NCI-H2107 treated with DMSO at 0.1 percent for 48 hours (cell line): ENCODE data around the gene CCM2.

Experiments
- DNase-seq: peaks from one replicate; lab custom pipeline; 2025; ENCODE audit not compliant: unreplicated experiment; lab: John Stamatoyannopoulos, UW

Gene CCM2

GRCh38 chr7:45078125-45078681 is 78.2 kb downstream of the CCM2 start:
- no peak for DNase-seq

GRCh38 chr7:45080265-45080957 is 80.4 kb downstream of the CCM2 start:
- DNase-seq, result no peak

DNA sequence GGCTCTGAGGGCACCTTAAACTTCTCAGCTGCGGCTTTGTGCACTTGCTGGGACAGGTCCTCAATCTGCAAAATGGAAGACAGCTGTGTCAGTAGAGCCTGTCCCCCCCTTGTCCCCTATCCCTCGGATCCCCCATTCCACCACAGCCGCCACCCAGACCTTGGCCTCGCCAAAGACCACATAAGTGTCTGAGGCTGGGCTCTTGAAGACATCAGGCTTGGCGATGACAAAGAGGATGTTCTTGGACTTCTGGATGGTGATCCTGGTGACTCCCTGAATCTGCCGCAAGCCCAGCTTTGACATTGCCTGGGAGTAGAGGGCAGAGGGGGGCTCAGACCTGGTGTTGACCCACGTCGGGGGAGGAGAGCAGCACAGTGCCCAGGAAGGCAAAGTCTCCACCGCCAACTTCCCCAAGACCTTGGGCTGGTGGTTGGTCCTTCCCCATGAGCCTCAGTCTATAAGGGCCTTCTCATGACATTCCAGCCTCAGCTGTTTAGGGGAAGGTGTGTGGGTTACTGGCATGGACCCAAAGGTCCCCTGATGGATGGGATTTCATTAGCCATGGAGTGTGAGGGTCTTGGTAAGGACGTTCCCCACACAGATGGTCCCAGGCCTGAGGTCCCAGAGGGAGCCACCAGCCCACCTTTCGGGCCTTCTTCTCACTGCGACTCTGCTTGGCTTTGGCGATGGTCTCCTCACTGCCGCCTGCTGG is 81.1 kb downstream of the CCM2 start:
- DNase-seq, result no peak

- no peak for DNase-seq
Measured at GRCh38 chr7:45081670-45081974, 81.6 kb downstream of the CCM2 start.

DNA sequence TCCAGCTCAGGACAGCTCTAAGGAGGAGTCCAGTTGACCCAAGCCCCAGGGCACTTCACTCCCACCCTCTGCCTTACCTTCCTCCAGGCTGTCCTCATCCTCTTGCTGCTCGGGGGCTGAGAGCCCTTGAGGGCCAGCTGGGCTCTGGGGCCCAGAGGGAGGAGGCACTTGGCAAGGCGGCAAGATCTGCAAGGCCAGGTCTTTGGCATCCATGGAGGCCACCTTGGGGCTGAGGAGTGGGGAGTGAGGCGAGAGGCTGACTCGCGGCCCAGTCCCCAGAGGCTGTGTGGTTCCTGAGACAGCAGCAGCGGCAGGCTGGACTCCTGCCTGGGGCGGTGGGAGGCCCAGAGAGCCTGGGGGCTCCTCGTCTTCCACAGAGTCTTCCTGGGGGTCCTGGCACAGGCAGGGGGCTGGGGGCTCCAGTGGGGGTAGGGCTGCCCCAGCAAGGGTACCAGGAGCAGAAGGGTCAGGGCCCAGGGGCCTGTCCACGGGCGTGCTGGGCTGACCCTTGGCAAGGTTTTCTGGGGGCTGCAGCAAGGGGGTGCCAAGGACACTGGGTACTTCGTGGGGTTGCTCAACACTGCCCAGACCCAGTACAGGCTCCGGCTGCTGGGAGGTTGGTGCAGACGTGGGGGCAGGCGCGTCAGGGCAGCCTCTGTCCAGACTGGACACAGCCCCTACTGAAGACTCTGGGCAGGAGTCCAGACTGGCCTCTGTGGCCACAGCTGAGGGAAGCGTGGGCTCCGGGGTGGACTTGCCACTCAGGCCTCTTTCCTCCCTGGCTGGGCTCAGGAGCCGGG is 82.2 kb downstream of the CCM2 start:
- no peak for DNase-seq

- no peak for DNase-seq
Measured at GRCh38 chr7:45082831-45083331, 82.9 kb downstream of the CCM2 start.

DNA sequence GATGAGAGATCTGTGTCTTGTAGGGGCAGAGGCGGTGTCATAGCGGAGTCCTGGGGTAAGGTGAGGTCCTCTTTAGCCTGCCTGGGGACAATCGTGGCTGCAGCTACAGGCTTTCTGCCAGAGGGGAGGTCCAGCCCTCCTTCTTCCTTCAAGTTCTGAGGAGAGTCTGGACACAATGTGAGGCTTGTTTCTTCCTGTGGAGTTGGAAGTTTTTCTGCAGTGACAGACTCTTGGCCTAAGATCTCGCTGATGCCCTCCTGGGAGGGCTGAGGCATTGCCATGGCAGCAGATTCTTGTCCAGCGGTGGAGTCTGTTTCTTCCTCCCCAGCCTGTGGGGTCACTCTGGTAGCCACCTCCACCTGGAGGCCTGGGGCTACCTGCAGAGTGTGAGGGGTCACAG is 84.3 kb downstream of the CCM2 start:
- DNase-seq, result no peak

DNA sequence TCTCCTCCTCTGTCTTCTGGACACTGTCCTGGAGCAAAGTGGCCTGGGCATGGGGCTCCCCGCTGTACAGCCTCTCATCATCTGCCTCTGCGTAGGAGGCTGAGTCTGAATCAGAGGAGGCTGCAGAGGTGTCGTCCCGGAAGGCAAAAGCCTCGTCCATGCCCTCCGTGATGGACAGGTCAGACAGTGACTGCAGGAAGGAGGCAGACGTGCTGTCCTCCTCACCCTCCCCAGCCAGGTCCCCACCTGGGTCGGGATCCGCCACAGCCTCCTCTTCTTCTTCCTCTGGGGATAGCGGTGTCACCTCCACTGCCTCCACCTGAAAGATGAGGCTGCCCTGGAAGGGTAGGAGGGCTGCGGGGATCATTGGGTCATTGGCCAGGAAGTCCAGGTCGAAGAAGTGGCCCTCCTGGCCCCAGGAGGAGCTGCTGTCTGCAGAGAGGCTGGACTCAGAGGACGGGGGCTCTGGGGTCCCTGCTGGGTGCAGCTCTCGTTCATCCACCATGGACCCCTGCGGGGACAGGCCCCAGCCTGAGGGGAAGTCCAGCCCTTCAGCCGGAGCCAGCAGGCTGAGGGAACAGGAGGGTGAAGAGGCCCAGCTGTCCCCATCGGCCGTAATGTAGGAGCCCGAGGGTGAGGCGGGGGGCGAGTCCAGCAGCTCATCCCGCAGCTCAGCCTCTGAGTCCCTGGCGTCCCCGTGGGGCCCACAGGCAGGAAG is 85.1 kb downstream of the CCM2 start:
- no peak for DNase-seq

GRCh38 chr7:45085619-45086200 is 85.7 kb downstream of the CCM2 start:
- DNase-seq, result no peak

DNA sequence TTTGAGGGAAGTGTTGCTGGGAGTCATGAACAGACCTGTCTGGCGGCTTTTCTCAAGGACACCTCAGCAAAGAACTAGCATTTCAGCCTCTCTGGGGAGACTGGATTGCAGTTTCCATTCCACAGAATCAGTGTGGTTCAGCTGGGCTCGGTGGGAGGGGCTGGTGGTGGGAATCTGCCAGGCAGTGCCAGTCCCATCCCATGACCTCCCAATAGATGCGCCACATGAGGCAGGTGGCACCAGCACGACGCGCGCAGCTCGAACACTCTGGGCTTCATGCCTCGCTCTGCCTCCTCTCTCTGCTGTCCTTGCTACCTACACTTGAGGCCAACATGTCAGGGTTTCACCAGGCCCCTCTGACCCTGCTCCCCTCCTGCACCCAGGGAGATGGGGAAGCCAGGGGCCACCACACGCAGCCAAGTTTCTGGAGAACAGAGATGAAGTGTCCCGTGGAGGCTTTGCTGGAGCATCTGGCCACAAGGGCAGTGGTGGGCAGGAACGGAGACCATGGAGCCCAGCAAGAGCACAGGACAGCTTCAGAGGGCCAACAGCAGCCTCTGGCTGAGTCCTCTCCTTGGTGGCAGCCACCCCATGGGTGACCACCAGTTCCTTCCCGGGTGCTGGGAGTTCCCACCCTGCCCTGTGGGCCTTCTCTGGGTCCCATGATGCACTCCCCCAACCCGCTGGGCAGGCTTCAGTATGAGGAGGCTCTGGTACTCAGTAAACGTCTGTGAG is 86.5 kb downstream of the CCM2 start:
- no peak for DNase-seq

- DNase-seq, result no peak
Measured at GRCh38 chr7:45087301-45088145, 87.5 kb downstream of the CCM2 start.

DNA sequence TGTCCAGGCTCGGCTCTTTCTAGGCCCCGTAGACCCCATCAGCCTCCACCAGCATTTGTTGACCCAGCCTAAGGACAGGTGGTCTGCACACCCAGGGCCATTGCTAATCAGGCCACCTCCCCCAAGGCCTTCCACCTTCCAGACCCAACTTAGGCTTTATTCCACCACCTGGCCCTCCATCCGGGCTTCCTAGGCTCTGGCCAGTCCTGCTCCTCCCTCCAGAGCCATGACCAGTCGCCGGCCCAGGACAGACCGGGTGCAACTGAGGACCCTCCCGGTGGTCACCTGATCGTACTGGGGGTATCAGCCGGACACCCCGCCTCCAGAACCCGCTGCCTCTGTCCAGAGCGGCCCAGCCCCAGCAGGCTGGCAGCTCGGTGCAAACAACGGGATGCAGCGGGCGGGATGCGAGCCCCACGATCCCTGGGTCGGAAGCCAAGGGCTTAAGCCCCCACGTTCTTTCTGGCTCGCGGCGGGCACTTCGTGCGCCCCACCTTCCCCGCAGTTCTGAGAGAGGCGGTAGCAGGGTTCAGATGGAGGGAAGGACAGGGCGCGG is 88.2 kb downstream of the CCM2 start:
- no peak for DNase-seq

DNA sequence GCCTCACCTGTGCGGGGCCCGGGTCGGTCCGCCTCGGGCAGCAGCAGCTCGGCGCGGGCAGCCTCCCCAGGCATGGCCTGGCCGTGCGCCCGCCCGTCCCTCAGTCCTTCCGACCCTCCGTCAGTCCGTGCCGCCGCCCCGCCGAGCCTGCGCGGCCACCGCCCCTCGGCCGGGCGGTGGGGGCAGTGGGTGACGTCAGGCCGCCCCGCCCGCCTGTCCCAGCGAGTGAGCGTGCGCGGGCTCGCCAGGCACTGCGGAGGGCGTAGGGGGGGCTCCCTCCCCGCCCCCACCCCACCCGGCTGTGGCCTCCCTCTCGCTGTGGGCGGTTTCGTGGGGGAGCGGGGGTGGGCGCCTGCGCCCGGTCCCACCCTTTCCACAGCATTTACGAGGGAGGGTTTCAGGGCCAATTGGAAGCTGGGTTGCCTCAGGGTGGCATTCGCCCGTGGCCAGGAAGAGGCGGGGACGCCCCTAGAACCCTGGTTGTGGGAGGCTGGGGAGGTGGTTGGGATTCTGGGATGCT is 88.9 kb downstream of the CCM2 start, which contains the start of gene NACAD:
TSS of gene NACAD (minus strand) at position 149 of the 520 bp plus-strand sequence. CDS start at position 74, 75 bp downstream.
- DNase-seq, result no peak

- DNase-seq, result peak; percentile 17
Measured at GRCh38 chr7:45089341-45089891, 89.4 kb downstream of the CCM2 start.

- no peak for DNase-seq
Measured at GRCh38 chr7:45092100-45092930, 92.3 kb downstream of the CCM2 start.

DNA sequence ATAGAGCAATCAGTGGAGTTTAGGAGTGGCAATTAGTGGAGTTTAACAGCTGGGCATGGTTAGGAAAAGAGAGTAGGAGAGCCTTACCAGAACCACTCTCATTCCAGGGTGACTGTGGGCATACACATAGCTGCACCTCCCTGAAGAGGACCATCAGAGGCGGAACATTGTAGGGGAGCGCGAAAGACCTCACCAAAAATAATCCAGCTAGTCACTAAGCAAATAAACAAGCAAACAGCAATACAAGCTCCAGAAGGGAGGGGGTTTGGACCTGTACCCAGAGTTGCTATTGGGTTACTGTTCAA is 92.9 kb downstream of the CCM2 start:
- no peak for DNase-seq
